Progenitor cell of endocrine pancreas (in vitro differentiated cells): Measurements from ENCODE around the gene MTHFD2L. TPM values are rescaled to one million over a fixed set of nuclear protein-coding genes. Genes with fewer than 3 reads are reported as not detected.
A peak's percentile ranks its signal among the peaks of the same experiment; 100 is the strongest.
"Not testable (repeated sequence)": the region's sequence is repeated elsewhere in the genome, so short reads cannot be mapped to it uniquely, and the experiment has no call there.

ENCODE experiments used
- DNase-seq: peaks from one replicate; pipeline ENCODE4 v3.0.0; 2021; ENCODE audit warnings: low spot score; ENCODE audit not compliant: unreplicated experiment
- H3K27ac Mint-ChIP-seq: 2 replicates; pipeline ENCODE4 v1.8.0; 2021; ENCODE audit warnings: mild to moderate bottlenecking, moderate library complexity, mixed read lengths
- H3K27me3 Mint-ChIP-seq: 2 replicates; pipeline ENCODE4 v1.8.0; 2021; ENCODE audit warnings: mixed read lengths
- H3K36me3 Mint-ChIP-seq: 2 replicates; pipeline ENCODE4 v1.8.0; 2022; ENCODE audit warnings: mixed read lengths; ENCODE audit not compliant: insufficient read depth
- H3K4me1 Mint-ChIP-seq: 2 replicates; pipeline ENCODE4 v1.8.0; 2021; ENCODE audit warnings: low read depth, mixed read lengths
- H3K4me3 Mint-ChIP-seq: 2 replicates; pipeline ENCODE4 v1.8.0; 2021; ENCODE audit warnings: low read depth, mild to moderate bottlenecking, moderate library complexity, mixed read lengths
- H3K9me3 Mint-ChIP-seq: 2 replicates; pipeline ENCODE4 v1.8.0; 2021; ENCODE audit warnings: low read depth, mixed read lengths
- total RNA-seq: library from RNA; stranded (reverse); gene quantifications from 2 replicates; pipeline ENCODE4 v1.2.1, GENCODE V29; 2021
- TF ChIP-seq, protein P1 (sequence below): fragments of 200-600 bp; sonication (generic); IDR thresholded peaks from one replicate; pipeline ENCODE4 v1.5.0; 2021; ENCODE audit warnings: antibody characterized with exemption, mild to moderate bottlenecking; ENCODE audit not compliant: unreplicated experiment

The MTHFD2L gene
- total RNA-seq, 1 donor from 2014 or later, result 23.3 TPM

DNA sequence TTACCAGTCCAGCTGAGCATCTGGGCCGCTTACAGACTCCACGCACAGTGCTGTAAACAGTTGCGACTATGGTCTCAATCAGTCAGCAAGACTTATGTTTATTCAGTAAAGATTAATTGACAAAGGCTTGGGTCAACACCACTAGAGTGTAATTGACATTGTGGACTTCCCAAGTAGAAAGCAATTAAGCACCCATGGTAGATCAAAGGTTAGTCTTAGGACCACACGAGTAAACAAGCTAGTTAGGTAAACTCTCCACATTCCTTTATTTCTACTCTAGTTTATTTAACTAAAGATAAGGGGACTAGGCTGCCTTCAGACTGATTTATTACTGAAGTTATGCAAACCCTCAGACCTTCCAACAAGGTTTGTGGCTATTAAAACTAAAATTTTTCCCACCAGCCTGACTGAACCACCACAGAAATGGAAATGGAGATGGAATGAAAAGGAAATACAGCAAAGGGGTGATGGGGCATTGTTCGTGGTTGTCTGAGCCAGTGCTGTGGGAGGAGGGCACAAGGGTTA, 44.2 kb downstream of the MTHFD2L start:
- Mint-ChIP-seq H3K4me3 (peak overlapping the region; percentile 31), H3K9me3 (no peaks in the 10 kb centered on the region), H3K27me3 (peaks cover 21% of the 10 kb centered on the region), H3K27ac (peak overlapping the region; percentile 82), H3K4me1 (peaks cover 42% of the 10 kb centered on the region), H3K36me3 (peaks cover 1% of the 10 kb centered on the region)
- no peak for DNase-seq
- TF ChIP-seq, protein P1, sequence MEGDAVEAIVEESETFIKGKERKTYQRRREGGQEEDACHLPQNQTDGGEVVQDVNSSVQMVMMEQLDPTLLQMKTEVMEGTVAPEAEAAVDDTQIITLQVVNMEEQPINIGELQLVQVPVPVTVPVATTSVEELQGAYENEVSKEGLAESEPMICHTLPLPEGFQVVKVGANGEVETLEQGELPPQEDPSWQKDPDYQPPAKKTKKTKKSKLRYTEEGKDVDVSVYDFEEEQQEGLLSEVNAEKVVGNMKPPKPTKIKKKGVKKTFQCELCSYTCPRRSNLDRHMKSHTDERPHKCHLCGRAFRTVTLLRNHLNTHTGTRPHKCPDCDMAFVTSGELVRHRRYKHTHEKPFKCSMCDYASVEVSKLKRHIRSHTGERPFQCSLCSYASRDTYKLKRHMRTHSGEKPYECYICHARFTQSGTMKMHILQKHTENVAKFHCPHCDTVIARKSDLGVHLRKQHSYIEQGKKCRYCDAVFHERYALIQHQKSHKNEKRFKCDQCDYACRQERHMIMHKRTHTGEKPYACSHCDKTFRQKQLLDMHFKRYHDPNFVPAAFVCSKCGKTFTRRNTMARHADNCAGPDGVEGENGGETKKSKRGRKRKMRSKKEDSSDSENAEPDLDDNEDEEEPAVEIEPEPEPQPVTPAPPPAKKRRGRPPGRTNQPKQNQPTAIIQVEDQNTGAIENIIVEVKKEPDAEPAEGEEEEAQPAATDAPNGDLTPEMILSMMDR, result no peak

DNA sequence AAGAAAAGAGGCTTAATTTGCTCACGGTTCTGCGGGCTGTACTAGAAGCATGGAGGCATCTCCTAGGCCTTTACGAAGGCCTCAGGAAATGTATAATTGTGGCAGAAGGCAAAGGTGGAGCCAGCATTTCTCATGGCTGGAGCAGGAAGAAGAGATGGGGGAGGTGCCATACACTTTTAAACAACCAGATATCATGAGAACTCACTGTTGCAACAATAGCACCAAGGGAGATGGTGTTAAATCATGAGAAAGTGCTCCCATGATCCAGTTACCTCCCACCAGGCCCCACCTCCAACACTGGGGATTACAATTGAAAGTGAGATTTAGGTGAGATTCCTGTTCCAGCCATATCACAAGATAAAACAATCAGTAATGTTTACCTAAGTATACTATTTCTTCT, 45.5 kb downstream of the MTHFD2L start:
- Mint-ChIP-seq H3K4me1 (peaks cover 42% of the 10 kb centered on the region), H3K36me3 (peaks cover 6% of the 10 kb centered on the region), H3K27me3 (peaks cover 16% of the 10 kb centered on the region), H3K4me3 (no peak overlapping the region), H3K9me3 (no peaks in the 10 kb centered on the region), H3K27ac (no peak overlapping the region)
- no peak for DNase-seq
- TF ChIP-seq, protein P1, result no peak

DNA sequence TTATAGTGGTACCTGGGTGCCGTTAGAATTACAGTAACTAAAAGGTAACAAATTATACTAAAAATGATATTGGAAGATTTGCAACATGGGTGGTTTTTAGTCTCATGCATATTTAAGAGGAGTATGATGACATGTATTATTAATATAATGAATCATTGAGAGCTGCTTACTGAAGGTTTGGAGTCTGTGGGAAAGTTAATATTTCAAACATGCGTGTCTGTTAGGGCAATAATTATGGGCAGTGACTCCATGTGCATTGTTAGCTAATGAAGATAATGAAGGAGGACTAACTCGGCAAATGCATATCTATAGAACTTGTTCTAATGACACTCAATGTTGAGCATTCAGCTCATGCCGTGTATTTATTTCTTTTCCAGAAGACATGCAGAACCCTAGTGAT, 47.1 kb downstream of the MTHFD2L start:
- Mint-ChIP-seq H3K27ac (no peak overlapping the region), H3K4me3 (no peak overlapping the region), H3K4me1 (peaks cover 42% of the 10 kb centered on the region), H3K9me3 (peaks cover 3% of the 10 kb centered on the region), H3K27me3 (peaks cover 16% of the 10 kb centered on the region), H3K36me3 (peaks cover 16% of the 10 kb centered on the region)
- no peak for DNase-seq
- TF ChIP-seq, protein P1, result no peak

DNA sequence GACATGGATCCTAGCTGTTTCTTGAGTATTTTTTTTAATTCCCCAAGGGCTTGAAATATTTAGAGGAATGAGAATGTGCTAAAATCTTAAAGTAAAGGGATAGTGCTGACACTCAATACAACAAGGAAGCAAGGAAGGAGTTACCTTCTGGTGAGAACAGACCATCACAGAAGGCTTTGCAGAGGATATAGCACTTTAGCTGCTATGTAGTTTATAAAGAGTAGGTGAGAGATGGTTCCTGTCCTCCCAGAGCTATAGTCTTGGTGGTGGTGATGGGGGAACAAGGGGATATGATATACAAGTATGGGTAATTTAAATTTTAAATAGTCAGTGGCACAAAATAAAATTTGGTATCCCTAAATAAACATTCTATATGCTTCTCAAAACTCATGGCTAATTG, 47.6 kb downstream of the MTHFD2L start:
- H3K36me3 Mint-ChIP-seq, result peaks cover 16% of the 10 kb centered on the region
- DNase-seq, result no peak
- H3K4me3 Mint-ChIP-seq, result no peak overlapping the region
- TF ChIP-seq, protein P1, result no peak
- peaks cover 16% of the 10 kb centered on the region for H3K27me3 Mint-ChIP-seq
- no peak overlapping the region for H3K27ac Mint-ChIP-seq
- peaks cover 4% of the 10 kb centered on the region for H3K9me3 Mint-ChIP-seq
- H3K4me1 Mint-ChIP-seq, result peaks cover 42% of the 10 kb centered on the region

DNA sequence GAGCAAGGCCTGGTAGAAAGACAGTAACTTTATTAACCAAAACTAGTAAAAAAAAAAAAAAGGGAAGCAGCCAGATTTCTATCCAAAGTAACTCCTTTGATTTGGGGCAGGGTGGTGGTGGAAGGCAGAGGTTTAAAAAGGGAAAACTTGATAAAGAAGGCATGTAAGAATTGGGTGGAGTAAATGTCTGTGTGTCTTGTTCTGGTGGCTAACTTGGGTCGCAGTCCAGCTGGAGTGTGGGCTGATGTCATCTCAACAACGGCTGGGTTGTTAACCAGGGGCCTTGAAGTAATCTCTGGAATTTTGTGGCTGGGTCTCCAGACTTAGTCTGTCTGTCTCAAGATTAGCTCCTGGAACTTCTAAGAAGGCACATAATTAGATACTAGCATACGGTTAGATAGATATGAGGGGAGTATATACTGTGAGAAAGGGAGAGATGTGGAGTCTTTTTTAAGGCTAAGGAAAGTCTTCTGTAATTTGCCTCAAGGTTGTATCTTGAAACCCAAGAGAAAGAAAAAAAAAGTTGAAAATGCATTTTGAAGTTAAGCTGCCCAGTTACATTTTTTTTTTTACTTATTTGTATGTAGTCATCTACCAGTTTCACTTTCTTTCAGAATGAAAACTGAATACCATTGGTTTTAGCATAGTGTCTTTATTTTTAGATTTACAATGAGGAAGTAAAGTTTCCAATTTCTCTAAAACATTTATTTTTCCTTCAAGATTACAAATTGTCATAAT, 48.3 kb downstream of the MTHFD2L start:
- no peak overlapping the region for H3K27ac Mint-ChIP-seq
- H3K4me1 Mint-ChIP-seq, result peaks cover 37% of the 10 kb centered on the region
- TF ChIP-seq, protein P1, result no peak
- H3K9me3 Mint-ChIP-seq, result peaks cover 11% of the 10 kb centered on the region
- H3K27me3 Mint-ChIP-seq, result peaks cover 16% of the 10 kb centered on the region
- peaks cover 21% of the 10 kb centered on the region for H3K36me3 Mint-ChIP-seq
- H3K4me3 Mint-ChIP-seq, result no peak overlapping the region
- DNase-seq, result no peak

DNA sequence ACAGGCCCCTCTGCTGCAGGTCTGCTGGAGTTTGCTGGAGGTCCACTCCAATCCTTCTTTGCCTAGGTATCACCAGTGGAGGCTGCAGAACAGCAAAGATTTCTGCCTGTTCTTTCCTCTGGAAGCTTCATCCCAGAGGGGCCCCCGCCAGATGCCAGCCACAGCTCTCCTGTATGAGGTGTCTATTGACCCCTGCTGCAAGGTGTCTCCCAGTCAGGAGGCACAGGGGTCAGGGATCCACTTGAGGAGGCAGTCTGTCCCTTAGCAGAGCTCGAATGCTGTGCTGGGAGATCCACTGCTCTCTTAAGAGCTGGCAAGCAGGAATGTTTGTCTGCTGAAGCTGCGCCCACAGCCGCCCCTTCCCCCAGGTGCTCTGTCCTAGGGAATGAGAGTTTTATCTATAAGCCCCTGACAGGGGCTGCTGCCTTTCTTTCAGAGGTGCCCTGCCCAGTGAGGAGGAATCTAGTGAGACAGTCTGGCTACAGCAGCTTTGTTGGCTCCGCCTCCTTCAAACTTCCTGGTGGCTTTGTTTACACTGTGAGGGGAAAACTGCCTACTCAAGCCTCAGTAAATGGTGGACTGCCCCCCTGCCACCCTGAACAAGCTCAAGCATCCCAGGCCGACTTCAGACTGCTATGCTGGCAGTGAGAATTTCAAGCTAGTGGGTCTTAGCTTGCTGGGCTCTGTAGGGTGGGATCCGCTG, 56.7 kb downstream of the MTHFD2L start:
- Mint-ChIP-seq H3K9me3 (peaks cover 37% of the 10 kb centered on the region), H3K4me1 (peaks cover 16% of the 10 kb centered on the region), H3K36me3 (peaks cover 30% of the 10 kb centered on the region)
- H3K27ac Mint-ChIP-seq, H3K4me3 Mint-ChIP-seq, DNase-seq, H3K27me3 Mint-ChIP-seq: not testable (repeated sequence)

DNA sequence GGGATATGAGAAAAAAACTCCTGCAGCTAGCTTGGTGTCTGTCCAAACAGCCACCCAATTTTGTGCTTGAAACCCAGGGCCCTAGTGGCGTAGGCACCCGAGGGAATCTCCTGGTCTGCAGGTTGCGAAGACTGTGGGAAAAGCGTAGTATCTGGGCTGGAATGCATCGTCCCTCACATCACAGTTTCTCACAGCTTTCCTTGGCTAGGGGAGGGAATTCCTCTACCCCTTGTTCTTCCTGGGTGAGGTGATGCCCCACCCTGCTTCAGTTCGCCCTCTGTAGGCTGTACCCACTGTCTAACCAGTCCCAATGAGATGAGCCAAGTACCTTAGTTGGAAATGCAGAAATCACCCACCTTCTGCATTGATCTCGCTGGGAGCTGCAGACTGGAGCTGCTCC, 57.3 kb downstream of the MTHFD2L start:
- H3K27ac Mint-ChIP-seq, H3K4me3 Mint-ChIP-seq, DNase-seq, H3K27me3 Mint-ChIP-seq: not testable (repeated sequence)
- Mint-ChIP-seq H3K4me1 (peaks cover 16% of the 10 kb centered on the region), H3K9me3 (peaks cover 34% of the 10 kb centered on the region), H3K36me3 (peaks cover 27% of the 10 kb centered on the region)
